Measurements from ENCODE around the gene ACHE.
A peak's percentile ranks its signal among the peaks of the same experiment; 100 is the strongest.

The ACHE gene

DNA sequence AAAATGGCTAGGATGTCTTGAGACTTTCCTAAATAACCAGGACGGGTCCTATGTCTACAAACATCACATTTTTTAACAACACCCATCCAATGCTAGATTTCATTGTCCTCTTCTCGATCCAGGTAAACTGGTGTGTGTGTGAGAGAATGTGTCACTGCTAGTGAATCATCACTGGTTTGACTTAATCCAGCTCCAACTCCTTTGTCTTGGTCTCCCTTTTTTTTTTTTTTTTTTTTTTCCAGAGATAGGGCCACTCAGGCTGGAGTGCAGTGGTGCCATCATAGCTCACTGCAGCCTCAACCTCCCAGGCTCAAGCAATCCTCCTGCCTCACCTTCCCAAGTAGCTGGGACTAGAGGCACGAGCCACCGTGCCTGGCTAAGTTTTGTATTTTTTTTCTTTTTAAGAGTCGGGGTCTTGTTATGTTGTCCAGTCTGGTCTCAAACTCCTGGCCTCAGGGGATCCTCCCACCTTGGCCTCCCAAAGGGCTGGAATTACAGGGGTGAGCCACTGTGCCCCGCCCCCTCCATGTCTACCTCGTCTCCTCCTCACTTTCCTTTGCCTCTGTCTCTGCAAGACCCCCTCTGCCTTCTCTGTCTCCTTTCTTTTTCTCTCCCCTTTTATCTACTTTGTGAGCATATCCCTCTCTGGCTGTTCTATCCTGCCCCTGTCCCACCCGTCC is 4.0 kb downstream of the ACHE start:
- Mint-ChIP-seq H3K9me3 (no peaks in the 10 kb centered on the region), H3K4me1 (peaks cover 64% of the 10 kb centered on the region), H3K36me3 (peaks cover 19% of the 10 kb centered on the region), H3K4me3 (no peak overlapping the region), H3K27ac (no peak overlapping the region), H3K27me3 (peaks cover 66% of the 10 kb centered on the region)
- ATAC-seq: no peak

DNA sequence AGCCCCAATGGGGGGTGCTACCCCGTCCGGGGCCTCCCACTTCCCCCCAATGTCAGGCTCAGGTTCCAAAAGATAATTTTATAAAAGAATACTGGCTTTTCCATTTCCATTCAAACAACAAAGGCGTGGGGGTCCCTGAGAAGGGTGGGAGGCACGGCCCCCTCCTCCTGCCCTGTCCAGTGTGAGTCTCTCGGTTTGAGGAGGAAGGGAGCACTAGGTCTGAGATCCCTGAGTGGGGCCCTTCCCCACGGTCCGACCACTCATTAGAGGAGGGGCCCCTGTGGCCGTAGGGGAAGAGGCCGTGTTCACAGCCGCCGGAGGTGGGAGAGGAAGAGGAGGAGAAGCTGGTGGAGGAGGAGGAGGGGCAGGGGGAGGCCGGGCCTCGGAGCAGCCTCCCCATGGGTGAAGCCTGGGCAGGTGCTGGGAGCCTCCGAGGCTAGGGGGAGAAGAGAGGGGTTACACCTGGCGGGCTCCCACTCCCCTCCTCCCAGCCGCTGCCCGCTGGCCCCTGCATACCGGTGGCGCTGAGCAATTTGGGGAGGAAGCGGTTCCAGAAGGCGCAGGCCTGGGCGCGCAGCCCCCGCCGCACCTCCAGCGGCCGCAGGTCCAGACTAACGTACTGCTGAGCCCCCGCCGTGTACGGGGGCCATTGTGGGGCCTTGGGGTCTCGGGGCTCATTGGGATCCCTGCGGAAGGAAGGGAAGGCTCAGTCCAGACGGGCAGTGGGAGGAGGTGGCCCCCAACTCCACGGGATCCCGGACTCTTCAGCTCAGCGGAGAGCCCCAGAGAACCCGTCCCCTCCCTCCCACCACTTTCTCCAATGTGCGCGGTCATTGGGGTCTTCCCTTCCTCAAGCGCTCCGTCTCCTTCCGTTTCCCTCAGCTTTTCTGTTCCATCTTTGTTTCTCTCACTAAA is 4.8 kb downstream of the ACHE start:
- Mint-ChIP-seq H3K27me3 (peaks cover 58% of the 10 kb centered on the region), H3K4me3 (peak overlapping the region; percentile 81), H3K27ac (peak overlapping the region; percentile 88), H3K9me3 (no peaks in the 10 kb centered on the region), H3K4me1 (peaks cover 64% of the 10 kb centered on the region), H3K36me3 (peaks cover 27% of the 10 kb centered on the region)
- no peak for ATAC-seq

DNA sequence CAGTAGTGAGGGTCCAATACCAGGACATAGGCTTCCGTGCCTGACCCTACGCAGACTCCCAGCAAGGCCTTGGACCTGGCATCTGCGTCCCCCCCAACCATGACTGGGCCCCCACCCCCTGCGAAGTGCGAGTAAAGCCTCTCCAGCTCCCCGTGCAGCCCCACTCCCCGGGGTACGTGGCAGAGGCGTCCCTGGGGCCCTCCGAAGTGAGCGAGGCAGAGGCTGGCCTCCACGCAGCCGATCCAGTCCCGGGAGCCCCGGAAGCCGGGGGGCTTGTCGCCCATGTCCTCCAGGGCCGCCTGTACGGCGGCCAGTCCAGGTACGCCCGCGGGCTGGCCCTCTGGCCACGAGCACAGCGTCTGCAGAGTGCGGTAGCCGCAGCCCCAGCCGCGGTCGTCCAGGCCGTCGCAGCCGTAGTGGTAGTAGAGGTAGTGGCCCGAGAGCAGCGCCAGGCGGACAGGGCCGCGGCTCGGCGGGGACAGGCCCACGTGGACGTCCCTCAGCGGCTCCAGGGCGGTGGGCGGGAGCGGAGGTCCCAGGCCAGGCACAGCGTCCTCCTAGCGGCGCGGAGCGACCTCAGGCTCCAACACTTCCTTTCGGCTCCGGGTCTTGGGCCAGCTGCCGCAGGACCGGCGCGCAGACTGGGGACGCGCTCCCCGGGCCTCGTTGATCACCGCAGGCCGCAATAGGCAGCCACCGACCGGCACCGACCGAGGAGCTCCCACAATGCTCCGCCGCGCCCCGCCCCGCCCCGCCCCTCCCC is 6.5 kb downstream of the ACHE start, which contains the start of gene UFSP1:
UFSP1 (minus strand) TSS at position 728 of the 763 bp plus-strand sequence; CDS start at position 284, 444 bp downstream.
- H3K4me1 Mint-ChIP-seq: peaks cover 69% of the 10 kb centered on the region
- H3K4me3 Mint-ChIP-seq: peak within 1 kb of the TSS; percentile 81
- H3K27me3 Mint-ChIP-seq: peaks cover 45% of the 10 kb centered on the region
- H3K9me3 Mint-ChIP-seq: no peaks in the 10 kb centered on the region
- peak; percentile 51 for ATAC-seq
- H3K27ac Mint-ChIP-seq: peak within 1 kb of the TSS; percentile 88
- peaks cover 44% of the 10 kb centered on the region for H3K36me3 Mint-ChIP-seq

DNA sequence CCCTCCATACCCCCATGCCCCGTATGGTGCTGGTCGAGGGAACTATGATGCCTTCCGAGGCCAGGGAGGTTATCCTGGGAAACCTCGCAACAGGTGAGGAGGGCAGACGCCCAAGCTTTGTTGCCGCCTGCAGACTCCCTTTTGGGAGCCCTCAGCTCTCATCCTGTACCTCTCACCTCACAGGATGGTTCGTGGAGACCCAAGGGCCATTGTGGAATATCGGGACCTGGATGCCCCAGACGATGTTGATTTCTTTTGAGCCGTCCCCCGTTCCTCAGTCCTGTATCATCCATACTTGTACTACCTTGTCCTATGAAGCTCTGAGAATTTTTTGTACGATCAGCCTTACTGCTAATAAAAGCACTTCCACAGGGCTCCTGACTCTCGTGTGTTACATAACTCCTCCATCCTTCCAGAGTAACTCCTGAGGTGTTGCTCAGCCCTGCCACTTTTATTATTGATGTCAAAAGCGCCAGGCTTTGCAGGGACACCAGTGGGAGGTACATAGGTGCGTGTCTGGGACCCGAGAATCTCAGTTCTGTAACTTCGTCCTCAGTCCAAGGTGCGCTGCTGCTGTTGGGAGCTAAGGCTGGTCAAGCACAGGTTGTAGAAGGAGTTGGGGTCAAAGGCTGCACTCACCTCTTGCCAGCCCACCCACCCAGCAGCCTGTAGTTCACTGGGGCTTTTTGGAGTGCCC is 7.2 kb downstream of the ACHE start:
- peak overlapping the region; percentile 81 for H3K4me3 Mint-ChIP-seq
- H3K9me3 Mint-ChIP-seq: no peaks in the 10 kb centered on the region
- H3K27me3 Mint-ChIP-seq: peaks cover 38% of the 10 kb centered on the region
- H3K27ac Mint-ChIP-seq: peak overlapping the region; percentile 88
- ATAC-seq: no peak
- peaks cover 52% of the 10 kb centered on the region for H3K36me3 Mint-ChIP-seq
- peaks cover 69% of the 10 kb centered on the region for H3K4me1 Mint-ChIP-seq

DNA sequence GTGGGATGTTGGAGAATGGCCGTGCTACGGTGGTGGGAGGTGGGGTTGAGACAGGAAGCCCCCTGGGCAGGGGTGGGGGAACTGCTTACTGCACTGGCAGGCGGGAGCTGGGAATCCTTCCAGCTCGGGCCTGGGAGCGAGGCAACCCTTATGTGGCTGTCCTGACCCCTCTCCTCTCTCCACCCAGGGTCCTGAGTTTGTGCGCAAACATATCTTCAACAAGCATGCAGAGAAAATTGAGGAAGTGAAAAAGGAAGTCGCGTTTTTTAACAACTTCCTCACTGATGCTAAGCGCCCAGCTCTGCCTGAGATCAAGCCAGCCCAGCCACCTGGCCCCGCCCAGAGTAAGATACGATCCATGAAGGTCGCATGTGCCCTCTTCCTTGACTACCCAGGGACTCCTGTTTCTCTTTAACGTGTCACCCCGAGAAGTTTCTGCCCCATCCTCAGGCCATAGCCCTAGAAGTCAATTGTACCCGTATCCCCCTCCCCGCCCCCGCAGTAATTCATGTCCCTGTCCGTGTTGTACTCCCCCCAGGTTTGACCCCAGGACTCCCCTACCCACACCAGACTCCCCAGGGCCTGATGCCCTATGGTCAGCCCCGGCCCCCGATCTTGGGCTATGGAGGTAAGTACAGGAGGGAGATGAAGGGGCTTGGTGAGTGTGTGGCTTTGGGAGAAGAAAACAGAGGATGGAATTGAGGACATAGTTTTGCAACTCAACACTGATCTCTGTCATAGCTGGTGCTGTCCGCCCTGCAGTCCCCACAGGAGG is 8.0 kb downstream of the ACHE start:
- ATAC-seq: peak; percentile 76
- Mint-ChIP-seq H3K9me3 (no peaks in the 10 kb centered on the region), H3K27ac (peak overlapping the region; percentile 88), H3K4me1 (peaks cover 76% of the 10 kb centered on the region), H3K27me3 (peaks cover 30% of the 10 kb centered on the region), H3K4me3 (peak overlapping the region; percentile 81), H3K36me3 (peaks cover 59% of the 10 kb centered on the region)

DNA sequence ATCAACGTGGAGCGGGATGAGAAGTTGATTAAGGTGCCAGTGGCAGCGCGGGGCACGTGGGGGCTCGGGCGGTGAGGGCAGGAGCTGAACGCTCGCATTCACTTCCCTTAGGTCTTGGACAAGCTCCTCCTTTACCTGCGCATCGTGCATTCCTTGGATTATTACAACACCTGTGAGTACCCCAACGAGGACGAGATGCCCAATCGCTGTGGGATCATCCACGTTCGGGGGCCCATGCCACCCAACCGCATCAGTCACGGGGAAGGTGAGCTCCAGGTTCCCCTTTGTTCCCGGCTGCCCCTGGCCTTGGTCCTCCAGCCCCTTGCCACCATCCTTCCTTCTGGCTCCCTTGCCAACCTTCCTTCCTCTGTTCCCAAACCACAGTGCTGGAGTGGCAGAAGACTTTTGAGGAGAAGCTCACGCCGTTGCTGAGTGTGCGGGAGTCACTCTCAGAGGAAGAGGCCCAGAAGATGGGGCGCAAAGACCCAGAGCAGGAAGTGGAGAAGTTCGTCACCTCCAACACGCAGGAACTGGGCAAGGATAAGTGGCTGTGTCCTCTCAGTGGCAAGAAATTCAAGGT is 8.7 kb downstream of the ACHE start:
- H3K4me1 Mint-ChIP-seq: peaks cover 76% of the 10 kb centered on the region
- no peak for ATAC-seq
- H3K27ac Mint-ChIP-seq: peak overlapping the region; percentile 88
- peak overlapping the region; percentile 81 for H3K4me3 Mint-ChIP-seq
- H3K36me3 Mint-ChIP-seq: peaks cover 63% of the 10 kb centered on the region
- H3K27me3 Mint-ChIP-seq: peaks cover 24% of the 10 kb centered on the region
- no peaks in the 10 kb centered on the region for H3K9me3 Mint-ChIP-seq

DNA sequence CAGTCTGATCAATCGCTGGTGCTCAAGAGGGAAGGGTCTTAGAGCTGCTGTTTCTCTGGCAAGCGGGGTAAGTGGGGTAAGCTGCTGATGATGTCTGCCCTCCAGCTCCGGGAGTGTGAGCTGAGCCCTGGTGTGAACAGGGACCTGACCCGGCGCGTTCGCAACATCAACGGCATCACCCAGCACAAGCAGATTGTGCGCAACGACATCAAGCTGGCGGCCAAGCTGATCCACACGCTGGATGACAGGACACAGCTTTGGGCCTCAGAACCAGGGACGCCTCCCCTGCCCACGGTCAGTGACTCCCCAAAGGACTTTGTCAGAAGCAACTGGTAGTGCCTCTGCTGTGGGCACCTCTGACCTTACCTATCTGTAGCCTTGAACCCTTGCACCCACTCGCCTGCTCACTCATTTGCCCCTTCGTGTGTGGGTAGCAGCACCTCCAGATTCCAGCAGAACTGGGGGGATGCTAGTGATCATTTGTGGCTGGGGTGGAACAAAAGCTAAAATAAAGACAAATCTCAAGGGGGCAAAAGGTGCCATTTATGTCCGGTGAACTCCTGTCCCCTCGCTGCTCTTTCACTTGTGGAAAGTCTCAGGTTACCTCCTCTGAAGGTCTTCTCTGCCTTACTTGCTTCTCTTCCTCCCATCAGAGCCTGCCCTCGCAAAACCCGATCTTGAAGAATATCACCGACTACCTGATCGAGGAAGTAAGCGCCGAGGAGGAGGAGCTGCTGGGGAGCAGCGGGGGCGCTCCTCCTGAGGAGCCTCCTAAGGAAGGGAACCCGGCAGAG is 9.3 kb downstream of the ACHE start:
- H3K9me3 Mint-ChIP-seq: no peaks in the 10 kb centered on the region
- peaks cover 70% of the 10 kb centered on the region for H3K36me3 Mint-ChIP-seq
- H3K4me1 Mint-ChIP-seq: peaks cover 76% of the 10 kb centered on the region
- peak overlapping the region; percentile 88 for H3K27ac Mint-ChIP-seq
- no peak overlapping the region for H3K4me3 Mint-ChIP-seq
- peaks cover 17% of the 10 kb centered on the region for H3K27me3 Mint-ChIP-seq
- ATAC-seq: no peak

DNA sequence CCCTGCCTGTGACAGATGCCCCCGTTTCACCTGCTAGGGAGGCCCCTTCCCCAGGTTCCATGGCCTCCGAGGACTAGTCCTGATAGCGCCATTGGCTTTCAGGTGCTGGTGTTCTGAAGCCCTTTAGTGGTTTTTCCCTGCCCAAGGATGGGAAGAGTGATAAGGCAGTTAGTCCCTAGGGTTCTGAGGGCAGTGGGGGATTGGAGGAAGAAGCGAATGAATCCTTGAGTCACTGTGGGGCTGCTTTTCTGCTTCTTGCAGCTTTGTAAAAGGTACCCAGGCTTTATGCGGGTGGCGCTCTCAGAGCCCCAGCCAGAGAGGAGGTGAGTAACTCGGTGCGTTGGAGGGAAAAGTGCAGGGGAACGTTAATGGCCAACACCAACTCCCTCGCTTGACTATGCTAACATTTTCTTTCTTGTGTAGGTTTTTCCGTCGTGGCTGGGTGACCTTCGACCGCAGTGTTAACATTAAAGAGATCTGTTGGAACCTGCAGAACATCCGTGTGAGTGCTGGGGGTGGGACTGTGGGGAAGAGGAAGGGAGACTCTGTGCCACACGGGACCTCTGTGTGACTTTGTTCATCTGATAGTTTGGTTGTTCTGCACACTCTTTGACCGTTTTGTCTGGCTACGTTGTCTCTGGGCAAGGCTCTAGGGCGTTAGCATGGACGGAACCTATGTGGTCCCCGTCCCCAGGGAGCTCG is 10.1 kb downstream of the ACHE start:
- Mint-ChIP-seq H3K9me3 (no peaks in the 10 kb centered on the region), H3K36me3 (peaks cover 78% of the 10 kb centered on the region), H3K4me1 (peaks cover 71% of the 10 kb centered on the region), H3K27me3 (peaks cover 9% of the 10 kb centered on the region), H3K27ac (no peak overlapping the region), H3K4me3 (no peak overlapping the region)
- no peak for ATAC-seq

DNA sequence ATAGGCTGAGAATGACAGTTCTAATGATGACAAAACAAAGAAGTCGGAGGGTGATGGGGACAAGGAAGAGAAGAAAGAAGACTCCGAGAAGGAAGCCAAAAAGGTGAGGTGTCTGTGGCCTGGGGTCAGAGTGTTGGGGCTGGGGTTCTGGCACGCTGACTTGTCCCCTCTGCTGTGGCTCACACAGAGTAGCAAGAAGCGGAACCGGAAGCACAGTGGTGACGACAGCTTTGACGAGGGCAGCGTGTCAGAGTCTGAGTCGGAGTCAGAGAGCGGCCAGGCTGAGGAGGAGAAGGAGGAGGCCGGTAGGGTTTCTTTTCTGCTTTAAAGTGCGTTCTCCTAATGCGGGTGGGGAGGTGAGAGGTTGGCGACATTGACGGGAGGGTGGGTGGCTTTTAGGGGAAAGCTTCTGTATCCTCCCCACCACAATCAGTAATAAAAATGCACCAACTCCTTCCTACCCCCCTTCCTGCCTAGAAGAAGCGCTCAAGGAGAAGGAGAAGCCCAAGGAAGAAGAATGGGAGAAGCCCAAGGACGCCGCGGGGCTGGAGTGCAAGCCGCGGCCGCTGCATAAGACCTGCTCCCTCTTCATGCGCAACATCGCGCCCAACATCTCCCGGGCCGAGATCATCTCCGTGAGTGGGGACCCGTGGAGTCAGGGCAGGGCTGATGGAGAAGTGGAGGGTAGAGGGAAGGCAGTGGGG is 10.8 kb downstream of the ACHE start:
- ATAC-seq: no peak
- Mint-ChIP-seq H3K27ac (no peak overlapping the region), H3K4me1 (peaks cover 68% of the 10 kb centered on the region), H3K36me3 (peaks cover 85% of the 10 kb centered on the region), H3K27me3 (peaks cover 2% of the 10 kb centered on the region), H3K9me3 (no peaks in the 10 kb centered on the region), H3K4me3 (no peak overlapping the region)

DNA sequence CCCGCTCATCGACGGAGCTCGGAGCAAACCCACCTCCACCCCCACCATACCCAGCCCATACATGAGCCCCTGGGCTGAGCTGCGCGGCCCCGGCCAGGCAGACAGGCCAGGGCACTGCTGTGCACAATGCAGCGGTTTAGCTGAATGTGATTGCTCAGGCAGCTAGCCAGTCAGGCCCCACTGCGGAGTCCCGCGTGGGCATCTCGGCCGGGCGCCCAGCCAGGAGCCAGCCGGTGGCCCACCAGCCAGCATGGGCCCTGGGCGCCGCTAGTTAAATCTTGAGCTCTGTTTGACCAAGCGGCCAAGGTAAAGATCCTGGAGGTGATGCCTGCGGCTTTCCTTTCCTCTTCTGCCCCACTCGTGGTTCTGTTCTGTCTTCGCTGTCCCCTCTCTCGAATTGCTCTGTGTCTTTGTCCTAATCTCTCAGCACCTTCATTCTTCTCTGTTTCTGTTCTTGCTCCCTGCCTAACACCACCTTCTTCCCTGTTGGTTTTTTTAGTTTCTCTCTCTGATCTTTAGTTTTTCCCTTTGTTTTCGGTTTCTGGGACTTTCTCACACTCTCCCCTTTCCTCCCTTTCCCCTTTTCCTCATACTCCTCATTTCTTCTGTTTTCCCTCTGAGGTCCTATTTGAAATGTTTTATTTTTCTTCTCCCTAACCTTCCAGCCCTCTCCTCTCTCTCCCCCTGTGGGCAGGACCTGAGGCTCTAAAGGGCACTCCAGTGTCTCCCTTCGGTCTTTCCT is 12.7 kb downstream of the ACHE start:
- Mint-ChIP-seq H3K9me3 (no peaks in the 10 kb centered on the region), H3K4me3 (no peak overlapping the region), H3K27me3 (no peaks in the 10 kb centered on the region), H3K4me1 (peaks cover 74% of the 10 kb centered on the region), H3K27ac (peak overlapping the region; percentile 8), H3K36me3 (peaks cover 91% of the 10 kb centered on the region)
- no peak for ATAC-seq

DNA sequence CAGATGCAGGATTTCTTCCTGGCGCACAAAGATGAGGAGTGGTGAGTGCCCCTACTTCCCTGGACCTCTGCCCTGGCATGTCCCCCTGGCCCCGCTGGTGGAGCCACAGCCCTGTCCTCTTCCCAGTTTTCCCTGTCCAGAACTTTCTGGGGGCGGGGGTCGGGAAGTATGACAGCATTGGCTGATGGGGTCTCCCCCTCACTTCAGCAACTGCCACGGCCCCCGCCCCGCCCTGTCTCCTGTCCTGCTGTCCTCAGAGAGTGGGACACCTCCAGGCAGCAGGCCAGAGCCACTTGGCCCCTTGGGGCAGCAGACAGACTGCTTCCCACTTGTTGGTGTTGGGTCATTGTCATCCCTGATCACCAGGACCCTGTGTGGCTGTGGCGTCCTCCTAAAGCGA is 13.5 kb downstream of the ACHE start:
- H3K27ac Mint-ChIP-seq: no peak overlapping the region
- peaks cover 83% of the 10 kb centered on the region for H3K36me3 Mint-ChIP-seq
- H3K4me1 Mint-ChIP-seq: peaks cover 70% of the 10 kb centered on the region

DNA sequence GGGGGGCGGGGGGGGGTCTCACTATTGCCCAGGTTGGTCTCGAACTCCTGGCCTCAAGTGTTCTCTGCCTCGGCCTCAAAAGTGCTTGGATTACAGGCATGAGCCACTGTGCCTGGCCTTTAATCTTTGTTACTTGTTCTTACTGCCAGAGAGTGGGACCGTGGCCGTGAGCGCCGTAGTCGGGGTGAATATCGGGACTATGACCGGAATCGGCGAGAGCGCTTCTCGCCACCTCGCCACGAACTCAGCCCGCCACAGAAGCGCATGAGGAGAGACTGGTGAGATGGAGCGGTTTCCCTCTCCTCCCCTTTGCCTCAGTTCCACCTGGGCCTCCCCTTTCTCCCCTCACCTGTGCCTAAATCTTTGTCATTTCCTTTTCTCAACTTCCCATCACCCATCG is 14.6 kb downstream of the ACHE start:
- Mint-ChIP-seq H3K4me1 (peaks cover 70% of the 10 kb centered on the region), H3K36me3 (peaks cover 81% of the 10 kb centered on the region), H3K4me3 (no peak overlapping the region), H3K27ac (no peak overlapping the region), H3K9me3 (no peaks in the 10 kb centered on the region), H3K27me3 (no peaks in the 10 kb centered on the region)
- ATAC-seq: no peak

More for the DNA sequence above, 13.5 kb downstream of the ACHE start:
- no peak overlapping the region for H3K4me3 Mint-ChIP-seq
- ATAC-seq: no peak
- no peaks in the 10 kb centered on the region for H3K27me3 Mint-ChIP-seq
- no peaks in the 10 kb centered on the region for H3K9me3 Mint-ChIP-seq

Data from stimulated activated memory B cell treated with anti-CD40 and anti-IgM and Interleukin-4, amounts not matched to agents 10 μg/mL and 1 μg/mL and 100 μg/mL, for 72 hours (primary cell).